GM12878 (cell line): ENCODE measurements around the gene TNFRSF9. TPM values are rescaled to one million over a fixed set of nuclear protein-coding genes. Genes with fewer than 3 reads are reported as not detected.

Source experiments
- ATAC-seq: fragments of 200-7000 bp; cut with Tn5 transposase; 3 replicates; pipeline ENCODE4 v1.9.1; 2020; ENCODE audit warnings: mild to moderate bottlenecking, moderate library complexity
- BruUV-seq: library from RNA; stranded (reverse); fragments of 400-500 nt; replicated peaks from 2 replicates; lab custom pipeline; 2021; lab: Mats Ljungman, UMichigan
- CTCF ChIA-PET: fragments of 300-600 bp; sonication (Branson Sonifier 250); formaldehyde crosslinking; extraction: SDS; loops from one replicate; lab custom pipeline; 2021; ENCODE audit warnings: inconsistent platforms; lab: Yijun Ruan, JAX
- POLR2A ChIA-PET: fragments of 350-600 bp; formaldehyde crosslinking; extraction: SDS; loops from one replicate; lab custom pipeline; 2021; ENCODE audit warnings: inconsistent platforms; lab: Charles Lee
- RAD21 ChIA-PET: fragments of 300-600 bp; sonication (Branson Sonifier 250); formaldehyde crosslinking; loops from one replicate; lab custom pipeline; 2023; ENCODE audit warnings: antibody characterized with exemption; ENCODE audit not compliant: unreplicated experiment; lab: Charles Lee
- SMC1A ChIA-PET: fragments of 300-600 bp; sonication (Branson Sonifier 250); formaldehyde crosslinking; loops from one replicate; lab custom pipeline; 2023; ENCODE audit not compliant: unreplicated experiment, uncharacterized antibody; lab: Charles Lee
- DNase-seq: peaks from one replicate; pipeline ENCODE4 v3.0.0-alpha.2; 2011; ENCODE audit warnings: low read depth, low spot score
- FAIRE-seq: peaks from 3 replicates; lab custom pipeline; 2011; peaks lifted over from hg19 to GRCh38; lab: Jason Lieb, UNC
- H2AFZ ChIP-seq: 2 replicates; pipeline ENCODE4 v1.6.0; 2011; ENCODE audit warnings: low read depth, low read length, control low read depth; ENCODE audit not compliant: control insufficient read depth
- H3K27ac ChIP-seq: 2 replicates; pipeline ENCODE4 v1.5.1; 2011; ENCODE audit warnings: control low read depth; ENCODE audit not compliant: control insufficient read depth, insufficient read depth
- H3K27me3 ChIP-seq, 2 experiments: replicated peaks in 1 of 2; 2 replicates each; pipeline versions ENCODE4 v1.6.0 to v1.6.1; 2011; ENCODE audit warnings: low read length in 1 of 2; ENCODE audit not compliant: control insufficient read depth in 2 of 2, insufficient read depth in 2 of 2
- H3K36me3 ChIP-seq, 2 experiments: 2 replicates each; pipeline ENCODE4 v1.5.1; 2011; ENCODE audit warnings: low read length in 1 of 2; ENCODE audit not compliant: control insufficient read depth in 2 of 2, insufficient read depth in 2 of 2
- H3K4me1 ChIP-seq: 2 replicates; pipeline ENCODE4 v1.6.1; 2011; ENCODE audit warnings: mild to moderate bottlenecking, low read length, moderate library complexity, mixed read lengths; ENCODE audit not compliant: control insufficient read depth, insufficient read depth
- H3K4me2 ChIP-seq: 2 replicates; pipeline ENCODE4 v1.6.0; 2011; ENCODE audit warnings: control low read depth; ENCODE audit not compliant: control insufficient read depth, insufficient read depth
- H3K4me3 ChIP-seq: fragments of 200-600 bp; sonication (generic); 2 replicates; pipeline ENCODE4 v1.5.1; 2016
- H3K79me2 ChIP-seq: 2 replicates; pipeline ENCODE4 v1.6.0; 2011; ENCODE audit warnings: low read length; ENCODE audit not compliant: control insufficient read depth, insufficient read depth
- H3K9ac ChIP-seq: 2 replicates; pipeline ENCODE4 v1.8.0; 2011; ENCODE audit warnings: low read length, control low read depth, mixed read lengths; ENCODE audit not compliant: control insufficient read depth, insufficient read depth
- H3K9me3 ChIP-seq: replicated peaks from 3 replicates; pipeline ENCODE4 v1.5.1; 2011; ENCODE audit warnings: mild to moderate bottlenecking, low read length; ENCODE audit not compliant: control insufficient read depth, insufficient read depth
- H4K20me1 ChIP-seq: 2 replicates; pipeline ENCODE4 v1.6.0; 2011; ENCODE audit not compliant: control insufficient read depth, insufficient read depth
- CHD1 ChIP-seq: IDR thresholded peaks from 2 replicates; pipeline ENCODE4 v1.6.1; 2012; ENCODE audit warnings: low read depth, low read length, improper control_type of control experiment
- CHD4 ChIP-seq: fragments of 200-600 bp; sonication (generic); IDR thresholded peaks from 2 replicates; pipeline ENCODE4 v1.6.1; 2016; ENCODE audit warnings: mild to moderate bottlenecking
- HDAC2 ChIP-seq: fragments of 200-600 bp; sonication (generic); IDR thresholded peaks from 2 replicates; pipeline ENCODE4 v1.6.1; 2017
- JUNB ChIP-seq: IDR thresholded peaks from 2 replicates; pipeline ENCODE4 v1.6.1; 2016; ENCODE audit warnings: antibody characterized with exemption, mild to moderate bottlenecking
- KLF5 ChIP-seq: fragments of 450-650 bp; IDR thresholded peaks from 2 replicates; pipeline ENCODE4 v1.6.1; 2014; ENCODE audit warnings: mild to moderate bottlenecking; ENCODE audit not compliant: partially characterized antibody
- MEF2A ChIP-seq: IDR thresholded peaks from 2 replicates; pipeline ENCODE4 v1.6.1; 2011; ENCODE audit warnings: low read depth, mild to moderate bottlenecking, low read length, moderate library complexity; ENCODE audit not compliant: insufficient read depth
- MYC ChIP-seq: IDR thresholded peaks from 2 replicates; pipeline ENCODE4 v1.6.1; 2011; ENCODE audit warnings: mild to moderate bottlenecking, low read length, moderate library complexity, inconsistent platforms; ENCODE audit not compliant: insufficient read depth, insufficient replicate concordance, insufficient read length, severe bottlenecking
- NFYA ChIP-seq: IDR thresholded peaks from 2 replicates; pipeline ENCODE4 v1.6.1; 2011; ENCODE audit warnings: low read depth, mild to moderate bottlenecking, low read length, improper control_type of control experiment, borderline replicate concordance
- RCOR1 ChIP-seq: conservative IDR thresholded peaks from 2 replicates; pipeline ENCODE4 v1.6.1; 2012; ENCODE audit warnings: low read depth, low read length, improper control_type of control experiment
- SIX5 ChIP-seq: IDR thresholded peaks from 2 replicates; pipeline ENCODE4 v1.6.1; 2011; ENCODE audit warnings: mild to moderate bottlenecking, low read depth, low read length, moderate library complexity; ENCODE audit not compliant: severe bottlenecking
- SRF ChIP-seq, 2 experiments: IDR thresholded peaks; 2 replicates each; pipeline ENCODE4 v1.6.1; 2011; ENCODE audit warnings: low read depth in 2 of 2, low read length in 2 of 2, mild to moderate bottlenecking in 1 of 2, moderate library complexity in 1 of 2
- TARDBP ChIP-seq: IDR thresholded peaks from 2 replicates; pipeline ENCODE4 v1.6.1; 2016; ENCODE audit warnings: borderline replicate concordance
- ZNF217 ChIP-seq: fragments of 450-650 bp; IDR thresholded peaks from 2 replicates; pipeline ENCODE4 v1.6.1; 2017; ENCODE audit warnings: antibody characterized with exemption, mild to moderate bottlenecking
- WGBS: methylation state at CpG from one replicate; pipeline ENCODE4 v1.1.6; 2016; ENCODE audit warnings: low lambda C conversion rate; ENCODE audit not compliant: insufficient replicate concordance, insufficient coverage; ENCODE audit errors: missing lambda C conversion rate; 5-methylcytosine and 5-hydroxymethylcytosine counted together
- in situ Hi-C: fragments of 300-500 bp; cut with MboI; formaldehyde crosslinking; loops from 9 replicates; pipeline ENCODE4 v1.14.3; 2018; ENCODE audit warnings: mixed read lengths
- intact Hi-C: fragments of 100-400 bp; cut with micrococcal nuclease; formaldehyde crosslinking; loops from one replicate; pipeline ENCODE4 v1.14.2; 2022; ENCODE audit not compliant: unreplicated experiment
- polyA plus RNA-seq, 11 experiments: library from polyadenylated mRNA; depleted of rRNA in 4 of 11; unstranded in 6 of 11; stranded (reverse) in 5 of 11; fragments of >200 nt; fragmentation: Nextera tagmentation in 4 of 11; fragmentation: Illumina TruSeq in 1 of 11; extraction: Ambion mirVana in 4 of 11; extraction: Trizol in 1 of 11; gene quantifications; 1 replicate in 1 of 11; 2 replicates in 10 of 11; pipeline versions ENCODE4 v1.2.1 to v1.2.3, GENCODE V29; 2011 to 2016; ENCODE audit warnings: inconsistent platforms in 2 of 11, missing spikeins in 2 of 11, low read depth in 1 of 11
- total RNA-seq, 4 experiments: library from RNA; depleted of rRNA in 3 of 4; stranded (reverse); fragments of >200 nt in 3 of 4; fragmentation: Illumina TruSeq in 1 of 4; extraction: Trizol in 1 of 4; gene quantifications; 2 replicates each; pipeline versions ENCODE4 v1.2.1 to v1.2.3, GENCODE V29; 2013 to 2021
- TF ChIP-seq, protein P1 (sequence below): IDR thresholded peaks from 2 replicates; pipeline ENCODE4 v1.6.1; 2011; ENCODE audit warnings: mild to moderate bottlenecking, low read depth, low read length, moderate library complexity; ENCODE audit not compliant: insufficient replicate concordance
- TF ChIP-seq, protein P2 (sequence below): IDR thresholded peaks from 2 replicates; pipeline ENCODE4 v1.6.1; 2012; ENCODE audit warnings: improper control_type of control experiment, low read depth, low read length; ENCODE audit not compliant: insufficient replicate concordance
- TF ChIP-seq, protein P3 (sequence below): IDR thresholded peaks from 2 replicates; pipeline ENCODE4 v1.6.1; 2012; ENCODE audit warnings: low read depth, low read length, improper control_type of control experiment

The TNFRSF9 gene
- total and polyA plus RNA-seq, 10 of the 15 experiments (the other 5 are each of a cell fraction or from before 2014, with no cell fraction given), result 2.0 to 25.6 (median 5.8) TPM

DNA sequence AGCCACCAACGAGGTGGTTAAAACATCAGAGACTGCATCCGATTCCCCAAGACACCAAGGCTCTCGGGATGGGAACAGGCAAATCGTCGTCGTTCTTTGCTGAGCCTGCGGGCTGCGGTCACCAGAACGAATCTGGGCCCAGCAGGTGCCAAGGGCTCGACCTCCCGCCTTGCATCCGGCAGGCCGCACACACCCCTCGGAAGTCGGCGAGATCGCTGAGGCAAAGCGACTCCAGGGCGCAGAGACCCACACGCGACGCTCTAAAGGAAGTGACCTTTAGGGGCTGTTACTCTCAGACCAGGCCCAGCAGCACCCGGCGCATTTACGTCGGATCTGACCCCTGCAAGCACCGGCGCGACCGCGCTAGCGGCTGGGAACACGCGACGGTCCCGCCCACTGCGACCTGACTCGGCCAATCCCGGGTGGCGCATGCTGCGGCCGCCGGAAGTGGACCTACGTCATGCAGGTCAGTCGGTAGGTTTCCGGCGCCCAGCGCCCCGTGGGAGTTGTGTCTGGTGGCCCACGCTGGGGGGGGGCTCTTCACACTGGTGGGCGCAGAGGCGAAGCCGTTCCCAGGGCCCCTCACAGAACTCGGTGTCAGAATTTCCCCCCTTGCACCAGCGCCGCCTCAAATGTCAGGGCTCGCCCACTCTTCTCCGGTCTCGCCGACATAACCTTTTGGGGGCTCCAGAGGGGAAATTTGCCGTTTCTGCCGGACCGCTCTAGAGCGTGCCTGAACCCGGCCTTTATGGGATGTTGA lies 13.4 kb upstream of the TNFRSF9 start:
- Histone ChIP-seq H2AFZ (peak overlapping the region; percentile 93), H3K27ac (peak overlapping the region; percentile 78), H3K36me3 (no peaks in the 10 kb centered on the region), H3K4me1 (no peaks in the 10 kb centered on the region; the same call in 1 of the 2 replicates), H3K9ac (peak overlapping the region; percentile 82), H3K27me3 (no peaks in the 10 kb centered on the region), H3K9me3 (no peaks in the 10 kb centered on the region), H3K4me3 (peak overlapping the region; percentile 71), H3K4me2 (peak overlapping the region; percentile 72), H3K79me2 (no peaks in the 10 kb centered on the region), H4K20me1 (no peaks in the 10 kb centered on the region)
- DNase-seq, result peak; percentile 85
- ChIA-PET RAD21 (no interaction called here), POLR2A (no interaction called here), CTCF (no interaction called here), SMC1A (no interaction called here)
- no TSS peak for BruUV-seq
- FAIRE-seq, result peak; percentile 31
- intact Hi-C loops (no loop called here), in situ Hi-C loops (no loop called here)
- peak; percentile 98 for ATAC-seq
- 3% methylated on average over 63 of the region's 65 CpGs for WGBS
- TF ChIP-seq, protein P1, sequence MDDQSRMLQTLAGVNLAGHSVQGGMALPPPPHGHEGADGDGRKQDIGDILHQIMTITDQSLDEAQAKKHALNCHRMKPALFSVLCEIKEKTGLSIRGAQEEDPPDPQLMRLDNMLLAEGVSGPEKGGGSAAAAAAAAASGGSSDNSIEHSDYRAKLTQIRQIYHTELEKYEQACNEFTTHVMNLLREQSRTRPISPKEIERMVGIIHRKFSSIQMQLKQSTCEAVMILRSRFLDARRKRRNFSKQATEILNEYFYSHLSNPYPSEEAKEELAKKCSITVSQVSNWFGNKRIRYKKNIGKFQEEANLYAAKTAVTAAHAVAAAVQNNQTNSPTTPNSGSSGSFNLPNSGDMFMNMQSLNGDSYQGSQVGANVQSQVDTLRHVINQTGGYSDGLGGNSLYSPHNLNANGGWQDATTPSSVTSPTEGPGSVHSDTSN, result no peak
- no peak; the same call in 1 of the 2 replicates for TF ChIP-seq ZNF217
- TF ChIP-seq HDAC2, result no peak
- TF ChIP-seq, protein P2, sequence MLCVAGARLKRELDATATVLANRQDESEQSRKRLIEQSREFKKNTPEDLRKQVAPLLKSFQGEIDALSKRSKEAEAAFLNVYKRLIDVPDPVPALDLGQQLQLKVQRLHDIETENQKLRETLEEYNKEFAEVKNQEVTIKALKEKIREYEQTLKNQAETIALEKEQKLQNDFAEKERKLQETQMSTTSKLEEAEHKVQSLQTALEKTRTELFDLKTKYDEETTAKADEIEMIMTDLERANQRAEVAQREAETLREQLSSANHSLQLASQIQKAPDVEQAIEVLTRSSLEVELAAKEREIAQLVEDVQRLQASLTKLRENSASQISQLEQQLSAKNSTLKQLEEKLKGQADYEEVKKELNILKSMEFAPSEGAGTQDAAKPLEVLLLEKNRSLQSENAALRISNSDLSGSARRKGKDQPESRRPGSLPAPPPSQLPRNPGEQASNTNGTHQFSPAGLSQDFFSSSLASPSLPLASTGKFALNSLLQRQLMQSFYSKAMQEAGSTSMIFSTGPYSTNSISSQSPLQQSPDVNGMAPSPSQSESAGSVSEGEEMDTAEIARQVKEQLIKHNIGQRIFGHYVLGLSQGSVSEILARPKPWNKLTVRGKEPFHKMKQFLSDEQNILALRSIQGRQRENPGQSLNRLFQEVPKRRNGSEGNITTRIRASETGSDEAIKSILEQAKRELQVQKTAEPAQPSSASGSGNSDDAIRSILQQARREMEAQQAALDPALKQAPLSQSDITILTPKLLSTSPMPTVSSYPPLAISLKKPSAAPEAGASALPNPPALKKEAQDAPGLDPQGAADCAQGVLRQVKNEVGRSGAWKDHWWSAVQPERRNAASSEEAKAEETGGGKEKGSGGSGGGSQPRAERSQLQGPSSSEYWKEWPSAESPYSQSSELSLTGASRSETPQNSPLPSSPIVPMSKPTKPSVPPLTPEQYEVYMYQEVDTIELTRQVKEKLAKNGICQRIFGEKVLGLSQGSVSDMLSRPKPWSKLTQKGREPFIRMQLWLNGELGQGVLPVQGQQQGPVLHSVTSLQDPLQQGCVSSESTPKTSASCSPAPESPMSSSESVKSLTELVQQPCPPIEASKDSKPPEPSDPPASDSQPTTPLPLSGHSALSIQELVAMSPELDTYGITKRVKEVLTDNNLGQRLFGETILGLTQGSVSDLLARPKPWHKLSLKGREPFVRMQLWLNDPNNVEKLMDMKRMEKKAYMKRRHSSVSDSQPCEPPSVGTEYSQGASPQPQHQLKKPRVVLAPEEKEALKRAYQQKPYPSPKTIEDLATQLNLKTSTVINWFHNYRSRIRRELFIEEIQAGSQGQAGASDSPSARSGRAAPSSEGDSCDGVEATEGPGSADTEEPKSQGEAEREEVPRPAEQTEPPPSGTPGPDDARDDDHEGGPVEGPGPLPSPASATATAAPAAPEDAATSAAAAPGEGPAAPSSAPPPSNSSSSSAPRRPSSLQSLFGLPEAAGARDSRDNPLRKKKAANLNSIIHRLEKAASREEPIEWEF, result no peak
- TF ChIP-seq, protein P3, sequence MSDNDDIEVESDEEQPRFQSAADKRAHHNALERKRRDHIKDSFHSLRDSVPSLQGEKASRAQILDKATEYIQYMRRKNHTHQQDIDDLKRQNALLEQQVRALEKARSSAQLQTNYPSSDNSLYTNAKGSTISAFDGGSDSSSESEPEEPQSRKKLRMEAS, result 0 out of 2 replicates have a peak, but pooled peaks have one; percentile 75
- 0 out of 4 replicates have a peak, but pooled peaks of 1 of the 2 experiments have one; percentile 38 for TF ChIP-seq SRF (IDR thresholded peaks at IDR 0.05; ENCODE audit: low read depth in 2 of 2, low read length in 2 of 2)
- 0 out of 2 replicates have a peak, but pooled peaks have one; percentile 25 for TF ChIP-seq RCOR1
- no peak for TF ChIP-seq MYC
- TF ChIP-seq MEF2A, result no peak
- TF ChIP-seq NFYA, result no peak
- peak; percentile 72 for TF ChIP-seq KLF5
- TF ChIP-seq CHD1, result no peak
- TF ChIP-seq TARDBP, result no peak
- no peak for TF ChIP-seq CHD4
- TF ChIP-seq SIX5, result no peak
- TF ChIP-seq JUNB, result no peak
